ENCODE results near the gene CD37.
"Not testable (repeated sequence)": the region's sequence is repeated elsewhere in the genome, so short reads cannot be mapped to it uniquely, and the experiment has no call there.

The CD37 gene, protein sequence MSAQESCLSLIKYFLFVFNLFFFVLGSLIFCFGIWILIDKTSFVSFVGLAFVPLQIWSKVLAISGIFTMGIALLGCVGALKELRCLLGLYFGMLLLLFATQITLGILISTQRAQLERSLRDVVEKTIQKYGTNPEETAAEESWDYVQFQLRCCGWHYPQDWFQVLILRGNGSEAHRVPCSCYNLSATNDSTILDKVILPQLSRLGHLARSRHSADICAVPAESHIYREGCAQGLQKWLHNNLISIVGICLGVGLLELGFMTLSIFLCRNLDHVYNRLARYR

GRCh38 chr19:49335071-49335783 is at the start of gene CD37:
CD37 (plus strand) TSS chr19:49335406; CDS start chr19:49335541, 135 bp downstream.
- peaks cover 40% of the 10 kb centered on the region for H3K36me3 Mint-ChIP-seq
- peaks cover 88% of the 10 kb centered on the region for H3K4me1 Mint-ChIP-seq
- peak; percentile 31 to 83 for DNase-seq (ENCODE audit: low spot score in 2 of 2)
- peak; percentile 71 for ATAC-seq
- H3K27ac Mint-ChIP-seq, result peak within 1 kb of the TSS; percentile 96
- H3K4me3 Mint-ChIP-seq, result peak within 1 kb of the TSS; percentile 97
- no peaks in the 10 kb centered on the region for H3K9me3 Mint-ChIP-seq

GRCh38 chr19:49287141-49287770 is 48.0 kb upstream of the CD37 start:
- Mint-ChIP-seq H3K9me3 (no peaks in the 10 kb centered on the region), H3K4me1 (no peaks in the 10 kb centered on the region), H3K27ac (no peak overlapping the region), H3K36me3 (no peaks in the 10 kb centered on the region), H3K4me3 (no peak overlapping the region)
- no peak for ATAC-seq
- no peak for DNase-seq (ENCODE audit: low spot score in 2 of 2)

- not testable (repeated sequence) for H3K4me3 Mint-ChIP-seq; H3K27ac Mint-ChIP-seq; DNase-seq (ENCODE audit: low spot score in 2 of 2); H3K36me3 Mint-ChIP-seq; H3K9me3 Mint-ChIP-seq; ATAC-seq; H3K4me1 Mint-ChIP-seq
These were observed 47.0 kb upstream of the CD37 start for GRCh38 chr19:49288205-49288604.

DNA sequence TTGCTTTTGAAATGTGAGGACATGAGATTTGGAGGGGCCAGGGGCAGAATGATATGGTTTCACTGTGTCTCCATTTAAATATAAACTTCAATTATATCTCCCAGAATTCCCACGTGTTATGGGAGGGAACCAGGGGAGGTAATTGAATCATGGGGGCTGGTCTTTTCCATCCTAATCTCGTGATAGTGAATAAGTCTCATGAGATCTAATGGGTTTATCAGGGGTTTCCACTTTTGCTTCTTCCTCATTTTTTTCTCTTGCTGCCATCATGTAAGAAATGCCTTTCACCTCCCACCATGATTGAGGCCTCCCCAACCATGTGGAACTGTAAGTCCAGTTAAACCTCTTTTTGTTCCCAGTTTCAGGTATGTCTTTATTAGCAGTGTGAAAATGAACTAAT is 45.9 kb upstream of the CD37 start:
- H3K27ac Mint-ChIP-seq; H3K9me3 Mint-ChIP-seq; H3K36me3 Mint-ChIP-seq; ATAC-seq; H3K4me3 Mint-ChIP-seq; H3K4me1 Mint-ChIP-seq; DNase-seq (ENCODE audit: low spot score in 2 of 2): not testable (repeated sequence)

- ATAC-seq (no peak), DNase-seq (ENCODE audit: low spot score in 2 of 2) (no peak)
- Mint-ChIP-seq H3K36me3 (no peaks in the 10 kb centered on the region), H3K4me1 (no peaks in the 10 kb centered on the region), H3K9me3 (no peaks in the 10 kb centered on the region), H3K27ac (no peak overlapping the region), H3K4me3 (no peak overlapping the region)
These were observed 44.7 kb upstream of the CD37 start for GRCh38 chr19:49290517-49290916.

GRCh38 chr19:49294401-49294800 is 40.8 kb upstream of the CD37 start:
- DNase-seq (ENCODE audit: low spot score in 2 of 2) (no peak), ATAC-seq (no peak)
- H3K9me3 Mint-ChIP-seq, result no peaks in the 10 kb centered on the region
- no peaks in the 10 kb centered on the region for H3K36me3 Mint-ChIP-seq
- no peaks in the 10 kb centered on the region for H3K4me1 Mint-ChIP-seq
- H3K27ac Mint-ChIP-seq, result no peak overlapping the region
- no peak overlapping the region for H3K4me3 Mint-ChIP-seq

DNA sequence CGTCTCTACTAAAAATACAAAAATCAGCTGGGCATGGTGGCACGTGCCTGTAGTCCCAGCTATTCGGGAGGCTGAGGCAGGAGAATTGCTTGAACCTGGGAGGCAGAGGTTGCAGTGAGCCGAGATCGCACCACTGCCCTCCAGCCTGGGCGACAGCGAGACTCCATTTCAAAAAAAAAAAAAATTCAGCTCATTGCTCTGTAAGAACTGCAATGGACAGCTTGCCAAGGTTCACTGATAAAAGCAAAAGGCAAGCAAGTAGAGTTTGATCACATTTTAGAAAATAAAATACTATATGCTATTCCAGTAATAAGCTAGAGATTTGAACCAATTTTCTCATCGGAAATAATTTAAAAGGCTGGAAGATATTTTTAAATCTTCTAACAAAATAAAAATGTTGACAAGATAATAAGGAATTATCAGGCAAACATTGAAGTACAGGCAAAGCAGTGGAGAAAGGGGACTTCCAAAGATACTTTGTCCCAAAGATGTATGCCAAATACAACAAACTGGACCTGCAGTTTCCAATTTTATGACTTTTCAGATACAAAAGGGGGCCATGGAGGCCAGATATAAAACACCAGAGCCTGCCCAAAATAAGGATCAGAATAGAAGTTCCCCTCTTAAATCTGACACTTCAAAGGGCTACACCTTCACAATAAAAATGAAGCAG is 39.9 kb upstream of the CD37 start:
- Mint-ChIP-seq H3K4me1 (no peaks in the 10 kb centered on the region), H3K36me3 (no peaks in the 10 kb centered on the region), H3K4me3 (no peak overlapping the region), H3K9me3 (no peaks in the 10 kb centered on the region), H3K27ac (no peak overlapping the region)
- no peak for ATAC-seq
- no peak for DNase-seq (ENCODE audit: low spot score in 2 of 2)

GRCh38 chr19:49297403-49297802 is 37.8 kb upstream of the CD37 start:
- H3K36me3 Mint-ChIP-seq, result no peaks in the 10 kb centered on the region
- H3K27ac Mint-ChIP-seq, result no peak overlapping the region
- no peak overlapping the region for H3K4me3 Mint-ChIP-seq
- ATAC-seq (no peak), DNase-seq (ENCODE audit: low spot score in 2 of 2) (no peak)
- no peaks in the 10 kb centered on the region for H3K9me3 Mint-ChIP-seq
- peaks cover 7% of the 10 kb centered on the region for H3K4me1 Mint-ChIP-seq

- not testable (repeated sequence) for H3K27ac Mint-ChIP-seq; ATAC-seq; H3K9me3 Mint-ChIP-seq; H3K4me1 Mint-ChIP-seq; H3K4me3 Mint-ChIP-seq; H3K36me3 Mint-ChIP-seq; DNase-seq (ENCODE audit: low spot score in 2 of 2)
These were observed 36.6 kb upstream of the CD37 start for GRCh38 chr19:49298653-49299052.

DNA sequence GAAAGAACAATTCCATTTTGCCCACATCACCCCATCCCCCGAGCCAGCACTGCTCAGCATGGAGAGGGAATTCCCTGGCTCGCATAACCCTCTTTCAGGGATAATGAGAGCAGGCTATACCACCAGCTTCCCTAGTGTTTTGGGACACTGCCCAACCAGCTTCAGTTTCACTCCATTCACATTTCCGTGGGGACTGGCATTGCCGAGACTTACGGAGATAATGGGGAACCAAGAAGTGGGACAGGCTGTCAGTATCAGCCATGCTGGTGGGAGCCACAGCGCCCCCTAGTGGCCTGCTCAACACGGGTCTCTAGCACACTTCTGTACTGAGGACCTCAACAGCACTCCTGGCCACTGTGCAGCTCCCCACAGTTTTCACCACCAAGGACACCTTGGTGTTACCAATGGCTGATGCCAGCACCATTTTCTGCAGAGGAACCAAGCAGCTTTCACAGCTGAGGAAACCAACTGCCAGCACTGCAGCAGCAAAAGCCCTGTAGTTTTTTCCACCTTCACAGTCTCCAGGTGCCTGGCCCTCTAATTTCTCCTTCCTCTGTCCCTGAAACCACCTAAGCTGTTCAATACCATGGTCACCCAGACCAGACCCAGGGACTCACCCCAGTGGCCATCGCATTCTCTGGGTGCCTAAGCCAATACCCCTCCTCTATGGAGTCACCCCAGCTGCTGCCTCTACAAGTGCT is 33.9 kb upstream of the CD37 start:
- DNase-seq (ENCODE audit: low spot score in 2 of 2) (peak; percentile 78 to 90), ATAC-seq (peak; percentile 98)
- H3K27ac Mint-ChIP-seq, result no peak overlapping the region
- H3K9me3 Mint-ChIP-seq, result no peaks in the 10 kb centered on the region
- peaks cover 7% of the 10 kb centered on the region for H3K4me1 Mint-ChIP-seq
- H3K4me3 Mint-ChIP-seq, result no peak overlapping the region
- no peaks in the 10 kb centered on the region for H3K36me3 Mint-ChIP-seq

GRCh38 chr19:49301866-49302252 is 33.3 kb upstream of the CD37 start:
- no peak overlapping the region for H3K4me3 Mint-ChIP-seq
- no peaks in the 10 kb centered on the region for H3K36me3 Mint-ChIP-seq
- ATAC-seq (peak; percentile 13), DNase-seq (ENCODE audit: low spot score in 2 of 2) (no peak)
- no peak overlapping the region for H3K27ac Mint-ChIP-seq
- H3K9me3 Mint-ChIP-seq, result no peaks in the 10 kb centered on the region
- H3K4me1 Mint-ChIP-seq, result peaks cover 7% of the 10 kb centered on the region

DNA sequence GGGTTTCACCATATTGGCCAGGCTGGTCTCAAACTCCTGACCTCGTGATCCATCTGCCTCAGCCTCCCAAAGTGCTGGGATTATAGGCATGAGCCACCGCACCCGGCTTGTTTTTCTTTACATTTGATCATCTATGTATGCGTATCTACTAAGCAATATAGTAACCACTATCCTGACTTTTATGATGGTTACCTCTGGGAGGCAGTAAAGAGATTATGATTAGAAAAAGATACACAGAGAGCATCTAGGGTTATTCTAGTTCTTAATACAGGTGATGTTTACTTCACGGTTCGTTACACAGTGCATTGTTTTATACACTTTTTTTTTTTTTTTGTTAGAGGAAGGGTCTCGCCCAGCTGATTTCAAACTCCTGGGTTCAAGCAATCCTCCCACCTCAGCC is 28.5 kb upstream of the CD37 start:
- H3K36me3 Mint-ChIP-seq; H3K9me3 Mint-ChIP-seq; DNase-seq (ENCODE audit: low spot score in 2 of 2); H3K4me1 Mint-ChIP-seq; H3K4me3 Mint-ChIP-seq; ATAC-seq; H3K27ac Mint-ChIP-seq: not testable (repeated sequence)

DNA sequence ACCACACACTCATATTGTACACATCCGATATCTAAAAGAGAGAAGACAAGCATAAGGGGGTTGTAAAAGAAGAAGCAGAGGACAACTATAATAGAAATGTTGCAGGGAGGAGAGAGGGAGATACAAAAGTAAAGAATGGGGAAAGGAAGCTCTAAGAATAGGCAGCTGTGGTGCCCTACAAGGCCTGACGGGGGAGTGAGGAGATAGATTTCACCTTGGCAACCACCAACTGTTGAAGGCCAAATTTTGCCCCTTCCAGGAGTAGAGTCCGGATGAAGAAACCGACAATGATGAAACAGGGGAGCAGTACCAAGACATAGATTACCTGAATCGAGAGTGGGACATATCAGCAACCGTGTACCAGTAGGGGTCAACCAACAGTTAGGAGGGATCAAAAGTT is 26.1 kb upstream of the CD37 start:
- no peak for ATAC-seq
- no peak for DNase-seq (ENCODE audit: low spot score in 2 of 2)
- H3K4me3 Mint-ChIP-seq, result no peak overlapping the region
- H3K36me3 Mint-ChIP-seq, result peaks cover 7% of the 10 kb centered on the region
- H3K4me1 Mint-ChIP-seq, result no peaks in the 10 kb centered on the region
- no peaks in the 10 kb centered on the region for H3K9me3 Mint-ChIP-seq
- no peak overlapping the region for H3K27ac Mint-ChIP-seq

GRCh38 chr19:49315111-49315510 is 20.1 kb upstream of the CD37 start:
- Mint-ChIP-seq H3K4me1 (peaks cover 7% of the 10 kb centered on the region), H3K9me3 (peaks cover 2% of the 10 kb centered on the region), H3K36me3 (peaks cover 13% of the 10 kb centered on the region), H3K27ac (no peak overlapping the region), H3K4me3 (no peak overlapping the region)
- peak in 1 of 2 donors; percentile 13 for DNase-seq (ENCODE audit: low spot score in 2 of 2)
- ATAC-seq, result no peak

DNA sequence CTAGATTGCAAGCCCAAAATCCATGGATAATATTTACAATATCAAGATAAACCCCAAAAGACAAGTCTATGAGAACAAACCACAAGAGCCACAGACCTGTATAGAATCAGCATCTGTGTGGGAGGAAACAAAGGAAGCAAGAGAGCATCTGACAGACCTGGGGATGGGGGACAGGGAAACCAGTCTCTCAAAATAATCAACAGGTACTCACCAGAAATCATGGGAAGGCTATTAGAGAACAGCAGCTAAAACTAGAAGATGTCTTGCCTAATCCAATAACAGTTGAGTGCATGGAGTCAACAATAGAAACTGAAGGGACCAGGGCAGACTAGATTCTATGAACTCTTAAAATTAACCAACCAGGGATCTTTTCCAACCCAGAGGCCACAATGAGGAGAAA is 18.9 kb upstream of the CD37 start:
- ATAC-seq, result no peak
- Mint-ChIP-seq H3K27ac (no peak overlapping the region), H3K36me3 (peaks cover 5% of the 10 kb centered on the region)

More for the DNA sequence above, 18.9 kb upstream of the CD37 start:
- Mint-ChIP-seq H3K4me3 (no peak overlapping the region), H3K4me1 (peaks cover 7% of the 10 kb centered on the region), H3K9me3 (peaks cover 2% of the 10 kb centered on the region)
- no peak for DNase-seq (ENCODE audit: low spot score in 2 of 2)
